B cell (primary cell): ENCODE results near the gene TSC22D4.

Source experiments
- CTCF ChIP-seq: fragments of 200-600 bp; IDR thresholded peaks from one replicate; pipeline ENCODE4 v1.8.0; 2022; ENCODE audit warnings: antibody characterized with exemption, mild to moderate bottlenecking
- EZH2 ChIP-seq: IDR thresholded peaks from 2 replicates; pipeline ENCODE4 v1.6.1; 2012; ENCODE audit warnings: borderline replicate concordance, low read depth, mild to moderate bottlenecking, moderate library complexity, low read length; ENCODE audit not compliant: insufficient read depth, poor library complexity, severe bottlenecking

DNA sequence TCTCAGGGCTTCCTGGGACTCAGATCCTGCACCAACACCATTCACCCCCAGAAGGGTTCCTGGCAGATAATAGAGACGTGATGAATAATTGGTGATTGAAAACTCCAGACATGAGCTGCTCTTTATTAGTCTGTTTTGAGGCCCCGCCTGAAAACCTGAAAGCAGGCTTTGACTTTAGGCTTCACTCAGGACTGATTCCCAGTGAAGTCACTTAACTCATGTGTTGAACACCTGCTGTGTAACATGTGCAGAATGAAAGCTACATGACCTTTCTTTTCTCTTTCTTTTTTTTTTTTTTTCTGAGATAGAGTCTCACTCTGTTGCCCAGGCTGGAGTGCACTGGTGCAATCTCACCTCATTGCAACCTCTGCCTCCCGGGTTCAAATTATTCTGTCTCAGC, 23.8 kb downstream of the TSC22D4 start:
- TF ChIP-seq CTCF (no peak), EZH2 (no peak)
